ENCODE results near the gene FAM222B.
"Not testable (repeated sequence)": the region's sequence is repeated elsewhere in the genome, so short reads cannot be mapped to it uniquely, and the experiment has no call there.

Gene FAM222B

DNA sequence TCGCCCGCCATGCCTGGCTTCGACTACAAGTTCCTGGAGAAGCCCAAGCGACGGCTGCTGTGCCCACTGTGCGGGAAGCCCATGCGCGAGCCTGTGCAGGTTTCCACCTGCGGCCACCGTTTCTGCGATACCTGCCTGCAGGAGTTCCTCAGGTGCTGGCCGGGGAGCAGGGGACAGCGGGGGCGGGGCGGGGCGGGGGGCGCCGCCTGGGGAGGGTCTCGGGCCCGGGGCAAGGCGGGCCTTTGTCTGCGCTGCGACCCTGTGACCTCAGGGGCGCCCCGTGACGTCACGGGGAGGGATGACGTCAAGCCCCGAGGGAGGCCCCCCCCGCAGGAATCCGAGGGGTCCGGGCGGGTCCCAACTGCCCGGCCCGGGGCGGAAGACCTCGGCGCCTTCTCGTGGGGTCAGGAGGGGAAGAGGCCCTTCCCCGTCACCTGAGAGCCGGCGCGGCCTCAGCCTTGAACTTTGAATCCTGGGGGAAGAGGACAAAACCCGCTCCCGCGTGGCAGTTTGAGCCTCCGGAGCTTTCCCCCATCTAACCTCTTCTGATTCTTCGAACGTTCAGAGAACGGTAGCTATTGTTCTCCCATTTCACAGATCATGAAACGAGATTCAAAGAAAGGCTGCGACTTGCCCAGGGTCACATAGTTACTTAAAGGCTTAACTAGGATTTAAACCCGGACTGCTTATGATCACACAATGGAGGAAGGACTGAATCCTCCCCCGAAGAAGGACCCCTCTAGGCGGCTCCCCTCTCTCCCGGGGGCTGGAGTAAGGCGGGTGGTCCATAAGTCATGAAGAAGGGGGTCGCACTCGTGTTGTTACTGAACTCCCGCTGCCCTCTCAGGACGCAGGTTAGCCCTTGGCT is 98.3 kb downstream of the FAM222B start:
- no peak for DNase-seq

DNA sequence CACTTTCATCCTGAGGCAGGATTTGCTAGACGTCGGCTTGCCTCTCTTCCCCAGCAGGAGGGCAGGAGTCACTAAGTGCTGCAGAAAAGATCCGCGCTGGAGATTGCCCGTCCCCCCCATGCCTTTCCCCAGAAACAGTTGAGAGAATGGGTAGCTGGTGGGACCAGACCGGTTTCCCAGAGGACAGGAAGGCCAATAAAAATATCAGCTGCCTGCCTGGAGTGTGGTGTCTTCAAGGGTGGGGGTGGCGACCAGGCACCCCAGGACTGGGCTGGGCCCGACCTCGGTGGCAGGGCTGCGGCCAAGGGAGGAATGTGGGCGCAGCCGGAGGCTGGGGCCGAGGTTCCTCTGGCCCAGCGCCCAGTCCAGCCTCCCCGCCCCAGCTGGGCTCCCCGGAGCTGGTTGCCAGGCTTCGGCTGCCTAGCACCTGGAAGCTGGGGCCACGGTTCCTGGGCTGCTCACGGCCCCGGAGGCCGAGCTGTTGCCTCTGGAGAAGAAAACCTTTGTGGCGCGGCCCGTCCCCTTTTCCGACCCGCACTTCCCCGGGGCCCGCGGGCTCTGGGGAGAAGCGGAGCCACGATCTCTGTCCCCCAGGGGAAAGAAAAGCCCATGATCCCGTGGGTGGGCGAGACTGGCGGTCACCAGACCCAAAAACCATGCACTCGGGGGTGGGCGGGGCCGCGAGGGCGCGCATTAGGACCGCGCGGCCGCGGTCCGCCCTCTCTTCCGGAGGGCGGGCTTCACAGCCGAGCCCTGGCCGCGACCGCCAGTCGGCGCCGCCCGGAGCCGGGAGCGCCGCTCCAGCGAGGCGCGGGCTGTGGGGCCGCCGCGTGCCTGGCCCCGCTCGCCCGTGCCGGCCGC is 99.1 kb downstream of the FAM222B start, which contains the start of gene TRAF4:
TRAF4 (plus strand) TSS at position 769 of the 861 bp plus-strand sequence. CDS start 102 bp downstream, outside the sequence.
- peak; percentile 74 for DNase-seq

DNA sequence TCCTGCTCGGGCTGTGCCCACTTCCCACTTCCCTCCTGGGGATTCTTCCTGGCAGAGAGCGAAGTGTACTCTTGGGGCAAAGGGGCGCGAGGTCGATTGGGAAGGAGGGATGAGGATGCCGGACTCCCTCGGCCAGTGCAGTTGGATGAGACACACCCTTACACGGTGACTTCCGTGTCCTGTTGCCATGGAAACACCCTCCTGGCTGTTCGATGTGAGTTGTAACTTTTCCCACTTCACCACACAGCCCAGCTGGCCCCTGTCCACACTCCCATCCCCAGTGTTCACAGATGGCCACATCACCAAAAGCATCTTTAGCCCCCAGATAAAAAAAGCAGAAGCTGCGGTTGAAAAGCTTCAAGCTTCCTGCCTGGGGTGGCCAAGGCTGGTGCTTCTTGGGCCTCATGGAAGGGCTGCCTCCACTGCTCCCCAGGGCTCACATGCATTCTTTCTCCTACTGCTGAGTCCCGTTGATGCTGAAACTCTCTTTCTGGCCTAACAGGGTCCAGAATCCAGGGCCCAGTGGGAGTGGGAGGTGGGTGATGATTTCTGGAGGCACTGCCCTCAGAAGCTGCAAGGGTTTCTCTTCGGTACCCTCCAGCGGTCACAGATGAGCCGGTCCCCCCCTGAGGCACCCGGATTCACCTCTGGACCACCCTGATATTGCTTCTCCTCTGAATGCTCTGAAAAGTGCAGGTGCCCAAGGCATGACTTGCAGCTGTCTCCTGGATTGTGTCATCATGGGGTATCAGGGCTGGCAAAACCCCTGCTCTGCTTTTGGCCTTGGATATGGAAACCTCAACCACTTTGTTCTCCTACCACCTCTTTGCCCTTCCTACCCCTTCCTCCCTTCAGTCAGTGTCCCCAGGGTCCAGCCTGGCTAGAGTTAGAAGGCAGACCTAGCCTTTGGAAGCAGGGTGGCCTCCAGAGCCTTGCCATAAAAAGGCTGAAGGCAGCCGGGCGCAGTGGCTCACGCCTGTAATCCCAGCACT is 100.9 kb downstream of the FAM222B start:
- DNase-seq: no peak

DNA sequence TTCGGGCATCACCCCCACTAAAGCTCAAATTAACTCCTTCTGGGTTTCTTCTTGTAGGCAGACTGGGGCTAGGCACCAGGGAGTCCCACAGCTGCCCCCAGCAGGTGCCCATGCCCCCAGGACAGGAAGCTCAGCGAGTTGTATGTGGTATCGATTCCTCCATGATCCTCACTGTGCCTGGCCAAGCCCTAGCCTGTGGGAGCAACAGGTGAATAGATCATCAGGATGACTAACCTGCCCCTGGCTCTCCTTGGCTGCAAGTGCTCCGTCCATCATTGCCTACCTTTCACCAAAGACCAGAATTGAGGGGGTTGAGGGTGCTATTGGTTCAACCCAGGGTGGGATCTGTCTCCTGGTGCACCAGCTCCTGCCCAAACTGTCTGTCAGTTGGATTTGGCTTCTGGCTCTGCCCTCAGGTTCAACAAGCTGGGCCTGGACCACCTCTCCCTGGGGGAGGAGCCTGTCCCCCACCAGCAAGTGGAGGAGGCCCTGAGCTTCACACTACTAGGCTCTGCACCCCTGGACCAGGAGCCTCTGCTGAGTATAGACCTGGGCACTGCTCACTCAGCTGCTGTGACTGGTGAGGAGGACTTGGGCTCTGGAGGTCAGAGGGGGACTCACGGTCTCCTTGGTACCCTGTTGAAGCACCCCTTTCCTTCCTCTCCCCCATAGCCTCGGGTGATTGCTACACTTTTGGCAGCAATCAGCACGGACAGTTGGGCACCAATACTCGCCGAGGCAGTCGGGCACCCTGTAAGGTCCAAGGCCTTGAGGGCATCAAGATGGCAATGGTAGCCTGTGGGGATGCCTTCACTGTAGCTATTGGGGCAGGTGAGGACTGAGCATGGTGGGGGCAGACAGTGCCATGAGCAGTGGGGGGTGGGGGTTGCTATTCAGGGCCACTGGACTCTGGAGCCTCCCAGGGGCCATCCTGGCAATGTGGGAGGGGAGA is 101.9 kb downstream of the FAM222B start:
- DNase-seq: no peak

DNA sequence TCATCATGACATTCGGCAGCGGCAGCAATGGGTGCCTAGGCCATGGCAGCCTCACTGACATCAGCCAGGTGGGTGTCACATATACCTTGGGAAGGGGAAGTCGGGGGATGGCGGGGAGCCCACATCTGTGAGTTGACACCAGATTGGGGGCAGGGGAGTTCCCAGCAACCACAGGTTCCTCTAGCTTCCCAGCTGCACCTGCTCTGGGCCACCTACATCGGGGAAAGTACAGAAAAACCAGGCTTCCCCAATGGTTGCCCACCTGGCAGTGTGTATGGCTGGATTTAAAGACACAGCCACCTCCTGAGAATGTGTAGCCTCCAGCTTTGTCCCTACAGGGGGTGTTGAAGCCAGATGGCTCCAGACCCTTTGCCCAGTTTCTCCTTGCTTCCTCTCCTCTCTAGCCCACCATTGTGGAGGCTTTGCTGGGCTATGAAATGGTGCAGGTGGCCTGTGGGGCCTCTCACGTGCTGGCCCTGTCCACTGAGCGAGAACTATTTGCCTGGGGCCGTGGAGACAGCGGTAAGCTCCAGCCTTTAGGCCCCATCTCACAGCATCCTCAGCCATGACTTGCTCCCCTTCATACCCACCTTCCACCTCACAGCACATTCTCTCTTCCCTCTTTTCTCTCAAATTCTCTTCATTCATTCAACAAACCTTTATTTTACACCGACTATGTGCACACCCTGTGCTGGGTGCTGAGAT is 103.8 kb downstream of the FAM222B start:
- DNase-seq: no peak

DNA sequence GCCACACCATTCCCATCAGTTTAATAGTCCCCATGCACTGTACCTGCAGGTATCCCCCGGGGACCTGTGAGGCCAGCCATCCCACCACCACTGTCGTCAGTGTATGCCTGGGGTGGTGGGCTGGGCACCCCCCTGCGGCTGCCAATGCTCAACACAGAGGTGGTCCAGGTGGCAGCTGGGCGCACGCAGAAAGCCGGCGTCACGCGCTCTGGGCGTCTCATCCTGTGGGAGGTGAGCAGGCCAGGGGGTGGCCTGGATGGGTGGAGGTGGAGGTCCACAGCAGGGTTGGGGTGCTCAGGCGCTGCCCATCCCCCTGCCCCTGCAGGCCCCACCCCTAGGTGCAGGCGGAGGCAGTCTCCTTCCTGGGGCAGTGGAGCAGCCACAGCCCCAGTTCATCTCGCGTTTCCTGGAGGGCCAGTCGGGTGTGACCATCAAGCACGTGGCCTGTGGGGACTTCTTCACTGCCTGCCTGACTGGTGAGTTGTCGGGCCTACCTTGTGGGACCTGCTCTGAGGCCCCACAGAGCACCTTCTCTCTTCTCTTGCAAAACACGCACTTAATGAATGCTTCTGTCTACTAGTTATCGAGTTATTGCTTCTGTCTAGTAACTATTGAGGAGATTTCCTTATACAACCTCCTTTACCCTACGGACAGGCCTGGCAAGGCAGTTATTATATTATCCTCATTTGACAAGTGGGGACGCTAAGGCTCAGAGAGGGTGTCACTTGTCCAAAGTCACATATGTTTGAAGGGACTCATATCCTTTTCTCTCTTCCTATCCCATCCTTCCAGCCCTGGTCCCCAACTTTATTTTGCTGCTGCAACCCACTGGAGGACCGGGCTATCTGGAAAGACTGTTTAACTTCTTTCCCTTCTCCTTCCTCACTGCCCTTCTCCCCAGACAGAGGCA is 104.6 kb downstream of the FAM222B start:
- no peak for DNase-seq

DNA sequence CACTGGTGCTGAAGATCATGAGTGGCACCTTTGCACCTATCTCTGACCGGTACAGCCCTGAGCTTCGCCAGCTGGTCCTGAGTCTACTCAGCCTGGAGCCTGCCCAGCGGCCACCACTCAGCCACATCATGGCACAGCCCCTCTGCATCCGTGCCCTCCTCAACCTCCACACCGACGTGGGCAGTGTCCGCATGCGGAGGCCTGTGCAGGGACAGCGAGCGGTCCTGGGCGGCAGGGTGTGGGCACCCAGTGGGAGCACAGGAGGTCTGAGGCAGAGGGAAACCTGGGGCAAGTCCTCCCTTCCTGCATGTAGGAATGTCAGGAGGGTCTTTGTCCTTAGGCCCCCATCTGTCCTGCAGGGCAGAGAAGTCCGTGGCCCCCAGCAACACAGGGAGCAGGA is 105.3 kb downstream of the FAM222B start:
- DNase-seq: no peak

DNA sequence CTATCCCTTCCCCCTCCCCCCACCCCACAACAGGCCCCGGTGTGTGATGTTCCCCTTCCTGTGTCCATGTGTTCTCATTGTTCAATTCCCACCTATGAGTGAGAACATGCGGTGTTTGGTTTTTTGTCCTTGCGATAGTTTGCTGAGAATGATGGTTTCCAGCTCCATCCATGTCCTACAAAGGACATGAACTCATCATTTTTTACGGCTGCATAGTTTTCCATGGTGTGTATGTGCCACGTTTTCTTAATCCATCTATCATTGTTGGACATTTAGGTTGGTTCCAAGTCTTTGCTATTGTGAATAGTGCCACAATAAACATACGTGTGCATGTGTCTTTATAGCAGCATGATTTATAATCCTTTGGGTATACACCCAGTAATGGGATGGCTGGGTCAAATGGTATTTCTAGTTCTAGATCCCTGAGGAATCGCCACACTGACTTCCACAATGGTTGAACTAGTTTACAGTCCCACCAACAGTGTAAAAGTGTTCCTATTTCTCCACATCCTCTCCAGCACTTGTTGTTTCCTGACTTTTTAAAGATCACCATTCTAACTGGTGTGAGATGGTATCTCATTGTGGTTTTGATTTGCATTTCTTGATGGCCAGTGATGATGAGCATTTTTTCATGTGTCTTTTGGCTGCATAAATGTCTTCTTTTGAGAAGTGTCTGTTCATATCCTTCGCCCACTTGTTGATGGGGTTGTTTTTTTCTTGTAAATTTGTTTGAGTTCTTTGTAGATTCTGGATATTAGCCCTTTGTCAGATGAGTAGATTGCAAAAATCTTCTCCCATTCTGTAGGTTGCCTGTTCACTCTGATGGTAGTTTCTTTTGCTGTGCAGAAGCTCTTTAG is 106.4 kb downstream of the FAM222B start:
- not testable (repeated sequence) for DNase-seq

DNA sequence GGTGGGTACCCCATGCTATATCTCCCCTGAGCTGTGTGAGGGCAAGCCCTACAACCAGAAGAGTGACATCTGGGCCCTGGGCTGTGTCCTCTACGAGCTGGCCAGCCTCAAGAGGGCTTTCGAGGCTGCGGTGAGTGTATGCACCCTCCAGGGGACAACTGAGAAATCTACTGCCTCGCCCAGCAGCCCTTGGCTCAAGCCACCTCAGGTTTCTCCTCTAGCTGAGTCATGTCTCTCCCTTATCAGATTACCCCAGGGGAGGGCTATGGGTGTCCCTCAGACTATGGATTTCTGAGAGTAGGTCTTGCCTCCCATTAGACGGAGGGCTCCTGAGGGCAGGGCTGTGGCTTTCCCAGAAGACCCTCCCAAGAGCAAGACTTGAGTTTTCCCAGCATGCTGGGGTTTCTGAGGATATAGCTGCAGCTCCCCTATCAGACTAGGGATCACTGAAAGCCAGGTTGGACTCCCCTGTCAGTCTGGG is 107.3 kb downstream of the FAM222B start:
- no peak for DNase-seq

DNA sequence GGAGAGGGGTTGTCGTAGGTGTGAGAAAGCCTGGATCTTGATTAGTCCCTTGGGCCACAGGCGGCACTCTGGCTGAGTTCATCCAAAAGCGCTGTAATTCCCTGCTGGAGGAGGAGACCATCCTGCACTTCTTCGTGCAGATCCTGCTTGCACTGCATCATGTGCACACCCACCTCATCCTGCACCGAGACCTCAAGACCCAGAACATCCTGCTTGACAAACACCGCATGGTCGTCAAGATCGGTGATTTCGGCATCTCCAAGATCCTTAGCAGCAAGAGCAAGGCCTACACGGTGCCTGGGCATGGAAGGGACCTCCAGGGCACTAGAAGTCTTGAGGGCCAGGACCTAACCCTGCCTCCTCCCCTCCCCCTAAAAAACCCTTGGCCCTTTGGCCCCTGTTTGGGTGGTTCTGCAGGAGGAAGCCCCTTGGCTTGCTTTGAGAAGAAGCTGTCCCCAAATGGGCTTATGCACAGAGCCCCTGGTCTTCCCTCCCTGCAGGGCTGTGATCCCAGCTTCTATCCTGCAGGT is 107.8 kb downstream of the FAM222B start:
- DNase-seq: no peak

DNA sequence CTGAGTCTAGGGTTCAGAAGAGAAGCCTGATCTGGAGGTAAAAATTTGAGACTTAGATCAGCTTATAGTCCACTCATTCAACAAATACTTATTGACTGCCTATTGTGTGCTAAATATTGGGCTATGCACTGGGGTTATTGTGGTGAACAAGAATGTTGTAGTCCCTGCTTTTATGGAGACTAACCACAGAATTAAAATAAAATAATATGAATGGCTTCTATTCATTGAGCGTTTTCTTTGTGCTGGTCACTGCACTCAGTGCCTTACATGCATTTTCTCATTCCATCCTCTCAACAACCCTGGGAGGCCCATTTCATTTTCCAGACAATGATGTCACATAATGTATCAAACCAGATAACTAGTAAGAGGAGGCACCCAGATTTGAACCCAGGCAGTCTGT is 109.2 kb downstream of the FAM222B start:
- no peak for DNase-seq

DNA sequence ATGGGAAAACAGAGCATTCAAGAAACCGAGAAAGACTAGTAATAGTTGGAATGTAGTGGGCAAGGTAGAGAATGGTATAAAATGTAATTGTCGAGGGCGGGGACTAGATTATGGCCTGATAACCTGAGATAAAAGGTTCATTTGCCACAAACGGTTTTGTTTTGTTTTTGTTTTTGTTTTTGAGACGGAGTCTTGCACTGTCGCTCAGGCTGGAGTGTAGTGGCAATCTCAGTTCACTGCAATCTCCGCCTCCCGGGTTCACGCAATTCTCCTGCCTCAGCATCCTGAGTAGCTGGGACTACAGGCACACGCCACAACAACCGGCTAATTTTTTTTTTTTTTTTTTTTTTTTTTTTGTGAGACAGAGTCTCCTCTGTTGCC is 112.7 kb downstream of the FAM222B start:
- no peak for DNase-seq

DNA sequence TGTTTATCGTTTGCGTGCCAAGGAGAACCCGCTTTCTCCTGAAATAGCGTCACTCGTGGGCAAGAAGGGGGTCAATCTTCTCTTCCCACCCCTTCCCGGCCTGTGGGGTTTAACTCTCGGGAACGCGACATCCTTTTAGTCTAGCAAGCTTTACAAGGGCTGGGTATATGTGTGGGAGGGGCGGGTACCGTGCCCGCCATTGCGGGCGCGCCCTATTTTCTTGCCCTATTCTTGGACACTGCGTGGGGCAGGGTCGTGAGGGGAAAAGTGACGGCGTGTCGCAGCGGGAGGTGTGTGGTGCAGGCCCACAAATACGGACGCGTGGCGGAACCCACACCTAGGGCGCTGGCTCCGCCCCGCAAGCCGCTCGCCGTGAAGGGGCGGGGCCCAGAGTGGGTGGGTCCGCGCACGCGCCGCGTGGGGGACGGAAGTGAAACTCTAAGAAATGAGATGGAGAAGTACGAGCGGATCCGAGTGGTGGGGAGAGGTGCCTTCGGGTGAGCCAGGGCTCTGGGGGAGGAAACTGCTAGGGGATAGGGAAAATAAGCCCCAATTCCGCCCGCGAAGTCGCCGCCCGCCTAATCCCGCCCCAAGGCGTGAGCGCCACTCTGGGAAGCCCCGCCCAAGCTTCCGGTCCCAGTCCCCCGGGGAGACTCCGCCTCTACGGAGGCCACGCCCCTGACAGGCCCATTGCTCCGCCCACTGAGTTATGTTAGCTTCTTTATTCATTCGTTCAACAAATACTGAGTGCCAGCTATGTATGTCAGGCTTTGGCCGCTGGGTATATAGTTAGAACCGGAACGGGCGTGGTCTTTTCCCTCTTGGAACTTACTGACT is 114.0 kb downstream of the FAM222B start, which contains the start of gene NEK8:
NEK8 (plus strand) TSS at position 425 of the 837 bp plus-strand sequence; CDS start at position 451, 26 bp downstream.
- DNase-seq: peak; percentile 89

DNA sequence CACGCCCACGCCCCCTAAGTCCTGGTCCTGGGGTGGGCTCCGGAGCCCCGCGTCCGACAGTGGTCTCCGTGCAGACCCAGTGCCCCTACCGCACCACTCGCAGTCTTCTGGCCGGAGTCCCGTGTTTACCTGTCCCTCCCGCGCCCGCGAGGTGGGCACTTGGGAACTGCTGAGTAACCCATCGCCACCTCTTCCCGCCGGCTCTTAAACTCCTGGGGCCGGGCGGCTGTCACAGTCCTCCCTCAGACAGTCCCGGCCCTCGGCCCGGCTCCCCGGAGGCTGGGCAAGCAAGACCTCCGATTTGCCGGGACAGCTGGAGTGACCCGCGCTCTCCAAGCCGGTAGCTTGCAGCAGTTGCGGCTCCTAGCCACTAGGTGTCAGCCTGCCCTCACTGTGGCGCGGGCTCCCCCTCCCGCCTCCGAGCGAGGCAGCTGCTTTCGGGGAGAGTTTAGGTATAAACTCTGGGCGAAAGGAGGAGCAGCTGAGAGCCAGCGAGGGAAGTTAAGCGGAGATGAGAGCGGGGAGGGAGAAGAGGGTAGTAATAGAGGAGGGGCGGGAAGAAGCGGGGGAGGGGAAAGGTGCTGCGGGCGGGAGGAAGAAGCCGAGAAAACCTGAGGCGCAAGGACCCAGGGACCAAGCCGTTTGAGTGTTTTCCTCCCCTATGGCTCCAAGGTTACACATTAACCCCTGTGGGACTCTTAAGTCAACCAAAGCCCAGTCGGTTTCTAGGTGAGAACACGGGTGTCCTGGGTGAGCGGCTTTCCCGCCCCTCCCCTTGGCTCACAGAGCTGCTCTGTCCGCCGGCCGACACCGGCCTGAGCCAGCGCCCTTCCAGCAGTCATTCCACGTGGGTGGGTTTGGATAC is 115.7 kb downstream of the FAM222B start:
- DNase-seq: peak; percentile 90

DNA sequence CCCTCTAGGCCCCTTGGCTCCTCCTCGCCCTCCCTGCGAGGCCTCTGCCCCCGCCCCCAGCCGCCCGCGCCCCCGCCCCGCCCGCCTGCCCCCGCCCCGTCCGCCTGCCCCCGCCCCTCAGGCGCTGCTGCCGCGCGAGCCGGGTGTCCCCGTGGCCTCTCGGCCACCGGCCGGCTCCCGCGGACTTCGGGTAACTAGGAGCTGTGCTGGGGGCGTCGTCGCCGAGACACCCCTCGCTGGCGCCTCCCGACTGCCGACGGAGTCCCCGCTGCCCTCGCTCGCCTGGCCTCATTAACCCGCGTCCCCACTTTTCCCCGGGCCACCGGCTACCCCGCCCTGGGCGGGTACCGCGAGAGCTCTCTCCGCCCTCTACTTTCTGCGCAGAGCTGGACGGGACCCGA is 116.4 kb downstream of the FAM222B start, which contains the start of gene TLCD1:
TLCD1 (minus strand) TSS at position 8 of the 401 bp plus-strand sequence. CDS start 136 bp downstream, outside the sequence.
- DNase-seq: no peak
